Liver (tissue), 9 donors: ENCODE measurements around the gene TUBA4A. TPM values are rescaled to one million over a fixed set of nuclear protein-coding genes. Genes with fewer than 3 reads are reported as not detected.
A peak's percentile ranks its signal among the peaks of the same experiment; 100 is the strongest.

ENCODE experiments used
- DNase-seq: peaks from one replicate; pipeline ENCODE4 v3.0.0-alpha.2; 2017; ENCODE audit warnings: low spot score
- H3K27ac ChIP-seq, 2 donors: one replicate each; pipeline ENCODE4 v1.7.0; 2013; ENCODE audit warnings: inconsistent platforms in 2 of 2, low read length in 2 of 2, control low read depth in 1 of 2, low read depth in 1 of 2, mild to moderate bottlenecking in 1 of 2
- H3K27me3 ChIP-seq, 4 donors: one replicate each; pipeline versions ENCODE4 v1.6.1 to v1.7.0; 2013; ENCODE audit warnings: low read length in 3 of 4, inconsistent platforms in 1 of 4, mild to moderate bottlenecking in 1 of 4, moderate library complexity in 1 of 4; ENCODE audit not compliant: control insufficient read depth in 4 of 4, insufficient read depth in 4 of 4
- H3K36me3 ChIP-seq, 4 donors: one replicate each; pipeline versions ENCODE4 v1.6.1 to v1.7.0; 2013; ENCODE audit warnings: low read length in 3 of 4, mild to moderate bottlenecking in 3 of 4, low read depth in 1 of 4, moderate library complexity in 1 of 4; ENCODE audit not compliant: control insufficient read depth in 4 of 4, insufficient read depth in 3 of 4
- H3K4me1 ChIP-seq, 4 donors: one replicate each; pipeline versions ENCODE4 v1.6.1 to v1.7.0; 2013; ENCODE audit warnings: low read length in 3 of 4, mild to moderate bottlenecking in 3 of 4, moderate library complexity in 1 of 4; ENCODE audit not compliant: control insufficient read depth in 4 of 4, insufficient read depth in 4 of 4
- H3K4me3 ChIP-seq, 3 donors: one replicate each; pipeline versions ENCODE4 v1.6.1 to v1.7.0; 2013; ENCODE audit warnings: low read length in 3 of 3, control low read depth in 1 of 3, low read depth in 1 of 3, mild to moderate bottlenecking in 1 of 3
- H3K9ac ChIP-seq, 2 donors: one replicate each; pipeline ENCODE4 v1.7.0; 2013; ENCODE audit warnings: low read length in 2 of 2, mild to moderate bottlenecking in 2 of 2, moderate library complexity in 2 of 2, control low read depth in 1 of 2, low read depth in 1 of 2
- H3K9me3 ChIP-seq, 4 donors: one replicate each; pipeline versions ENCODE4 v1.6.1 to v1.7.0; 2013; ENCODE audit warnings: low read length in 3 of 4; ENCODE audit not compliant: control insufficient read depth in 4 of 4
- ATF3 ChIP-seq: IDR thresholded peaks from 2 replicates; pipeline ENCODE4 v1.6.1; 2016; ENCODE audit warnings: antibody characterized with exemption
- EGR1 ChIP-seq, 2 donors: IDR thresholded peaks; 2 replicates each; pipeline ENCODE4 v1.6.1; 2016 to 2018; ENCODE audit warnings: antibody characterized with exemption in 2 of 2, low read depth in 2 of 2
- FOXA1 ChIP-seq: IDR thresholded peaks from 2 replicates; pipeline ENCODE4 v1.6.1; 2016; ENCODE audit warnings: antibody characterized with exemption
- FOXA2 ChIP-seq: IDR thresholded peaks from 2 replicates; pipeline ENCODE4 v1.6.1; 2016; ENCODE audit warnings: antibody characterized with exemption
- GABPA ChIP-seq, 2 donors: IDR thresholded peaks in 1 of 2; conservative IDR thresholded peaks in 1 of 2; 2 replicates each; pipeline ENCODE4 v1.6.1; 2016; ENCODE audit warnings: antibody characterized with exemption in 2 of 2, mild to moderate bottlenecking in 1 of 2, moderate library complexity in 1 of 2
- HNF4A ChIP-seq, 2 donors: conservative IDR thresholded peaks; 2 replicates each; pipeline ENCODE4 v1.6.1; 2016; ENCODE audit warnings: antibody characterized with exemption in 2 of 2, mild to moderate bottlenecking in 2 of 2
- HNF4G ChIP-seq: IDR thresholded peaks from 2 replicates; pipeline ENCODE4 v1.6.1; 2016; ENCODE audit warnings: antibody characterized with exemption
- JUND ChIP-seq, 2 donors: IDR thresholded peaks; 2 replicates each; pipeline ENCODE4 v1.6.1; 2016; ENCODE audit warnings: antibody characterized with exemption in 2 of 2
- NR2F2 ChIP-seq: IDR thresholded peaks from 2 replicates; pipeline ENCODE4 v1.6.1; 2016; ENCODE audit warnings: antibody characterized with exemption
- RAD21 ChIP-seq, 2 donors: IDR thresholded peaks; 2 replicates each; pipeline ENCODE4 v1.6.1; 2016; ENCODE audit warnings: antibody characterized with exemption in 2 of 2, mild to moderate bottlenecking in 2 of 2
- RXRA ChIP-seq, 2 donors: IDR thresholded peaks; 2 replicates each; pipeline ENCODE4 v1.6.1; 2017 to 2018; ENCODE audit warnings: antibody characterized with exemption in 2 of 2, mild to moderate bottlenecking in 1 of 2
- SP1 ChIP-seq: IDR thresholded peaks from 2 replicates; pipeline ENCODE4 v1.6.1; 2018; ENCODE audit warnings: antibody characterized with exemption, mild to moderate bottlenecking
- TAF1 ChIP-seq: conservative IDR thresholded peaks from 2 replicates; pipeline ENCODE4 v1.6.1; 2016; ENCODE audit warnings: antibody characterized with exemption, mild to moderate bottlenecking
- YY1 ChIP-seq: IDR thresholded peaks from 2 replicates; pipeline ENCODE4 v1.6.1; 2016; ENCODE audit warnings: antibody characterized with exemption, mild to moderate bottlenecking
- WGBS: extraction: QIAGEN DNeasy Blood & Tissue Kit; methylation state at CpG from one replicate; pipeline ENCODE4 v1.1.7; 2013; 5-methylcytosine and 5-hydroxymethylcytosine counted together
- polyA plus RNA-seq, 2 donors: library from polyadenylated mRNA; stranded (reverse) in 1 of 2; unstranded in 1 of 2; fragments of 200-250 nt in 1 of 2; fragments of >200 nt in 1 of 2; fragmentation: Nextera tagmentation in 1 of 2; extraction: Ambion mirVana in 1 of 2; gene quantifications; one replicate each; pipeline versions ENCODE4 v1.2.1 to v1.2.3, GENCODE V29; 2013 to 2015
- total RNA-seq, 2 donors: library from RNA; depleted of rRNA; stranded (reverse); fragments of >200 nt; gene quantifications; one replicate each; pipeline ENCODE4 v1.2.3, GENCODE V29; 2014
- TF ChIP-seq, protein P1 (sequence below): IDR thresholded peaks from 2 replicates; pipeline ENCODE4 v1.6.1; 2016; ENCODE audit warnings: antibody characterized with exemption
- TF ChIP-seq, protein P2 (sequence below): IDR thresholded peaks from 2 replicates; pipeline ENCODE4 v1.6.1; 2016; ENCODE audit warnings: antibody characterized with exemption
- TF ChIP-seq, protein P3 (sequence below): IDR thresholded peaks from 2 replicates; pipeline ENCODE4 v1.6.1; 2016; ENCODE audit warnings: antibody characterized with exemption, mild to moderate bottlenecking
- TF ChIP-seq, protein P4 (sequence below): fragments of 150-350 bp; IDR thresholded peaks from 2 replicates; pipeline ENCODE4 v1.5.1; 2017; ENCODE audit warnings: improper control_type of control experiment, low read depth, low read length; ENCODE audit not compliant: missing input control
- donor health status: healthy.
- donor health status: healthy.
- donor health status: healthy.
- donor health status: healthy.
- donor health status: healthy.

The TUBA4A gene
- total and polyA plus RNA-seq, 4 donors = 16.2 to 63.1 (median 31.6) TPM

DNA sequence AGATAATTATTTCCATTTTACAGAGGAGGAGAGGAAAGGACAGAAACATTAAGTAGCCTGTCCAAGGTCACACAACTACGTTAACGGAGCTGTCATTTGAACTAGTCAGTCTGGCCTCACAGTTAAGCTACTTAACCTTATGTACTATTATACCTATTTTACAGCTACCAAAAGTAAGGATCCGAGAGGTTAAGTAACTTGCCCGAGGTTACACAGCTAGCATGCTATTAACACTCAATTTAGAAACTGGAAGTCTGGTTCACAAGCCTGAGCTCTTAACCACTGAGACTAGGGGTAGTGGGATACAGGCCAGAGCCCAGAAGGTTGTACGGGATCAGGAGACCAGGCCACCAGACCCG lies 8.9 kb downstream of the TUBA4A start:
- Histone ChIP-seq H3K36me3 (peaks cover 0 to 2% (median 0%) of the 10 kb centered on the region in 4 donors), H3K27me3 (no peaks in the 10 kb centered on the region), H3K27ac (peak overlapping the region; percentile 72 to 94), H3K4me3 (peak overlapping the region; percentile 70 to 95 (median 80)), H3K9ac (peak overlapping the region; percentile 2 to 97), H3K4me1 (peaks cover 9 to 57% (median 48%) of the 10 kb centered on the region in 4 donors), H3K9me3 (no peaks in the 10 kb centered on the region)
- WGBS = 41% methylated on average over 6 of the region's 6 CpGs
- no peak for DNase-seq
- TF ChIP-seq SP1 (no peak), ATF3 (no peak), HNF4G (no peak), TAF1 (no peak), EGR1 (IDR thresholded peaks at IDR 0.05; ENCODE audit: low read depth in 2 of 2) (no peak), RXRA (IDR thresholded peaks at IDR 0.05) (no peak), YY1 (no peak), FOXA1 (no peak), HNF4A (conservative IDR thresholded peaks at IDR 0.05) (no peak)

DNA sequence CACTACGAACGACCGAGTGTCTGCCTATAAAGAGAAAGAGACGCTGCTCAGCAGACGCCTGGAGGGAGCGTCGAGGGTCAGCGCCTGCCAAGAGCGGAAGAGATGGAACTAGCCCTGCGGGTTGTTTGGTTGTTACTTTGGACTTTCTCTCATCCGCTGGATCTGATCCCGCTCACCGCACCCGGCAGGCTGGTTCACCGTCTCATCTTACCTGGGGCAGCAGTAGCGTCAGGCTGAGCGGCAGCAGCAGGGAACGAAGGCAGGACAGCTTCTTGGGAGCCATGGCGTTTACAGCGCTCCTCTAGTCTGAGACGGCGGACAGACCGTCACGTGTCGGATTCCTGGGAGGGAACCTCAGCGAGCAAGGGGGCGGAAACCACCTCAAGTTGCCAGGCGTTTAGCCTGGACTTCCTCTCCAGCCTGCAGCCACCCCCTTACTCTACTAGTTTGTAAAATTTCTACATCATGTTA lies 10.4 kb downstream of the TUBA4A start:
- peak overlapping the region in 1 of 2 donors; percentile 68 for H3K9ac ChIP-seq
- H3K27ac ChIP-seq = peak overlapping the region; percentile 61 to 67
- H3K4me3 ChIP-seq = peak overlapping the region in 2 of 3 donors; percentile 10 to 28
- TF ChIP-seq ATF3 (no peak), FOXA2 (no peak), NR2F2 (no peak), GABPA (IDR thresholded peaks at IDR 0.05 in 1 of 2, conservative IDR thresholded peaks at IDR 0.05 in 1 of 2) (peak in 1 of 2 donors; percentile 14), RAD21 (IDR thresholded peaks at IDR 0.05) (peak in 1 of 2 donors; percentile 24), RXRA (IDR thresholded peaks at IDR 0.05) (peak in 1 of 2 donors; percentile 15), FOXA1 (no peak), YY1 (peak; percentile 39), TAF1 (no peak), SP1 (peak; percentile 71), HNF4G (peak; percentile 20), HNF4A (conservative IDR thresholded peaks at IDR 0.05) (peak; percentile 72 to 80), EGR1 (IDR thresholded peaks at IDR 0.05; ENCODE audit: low read depth in 2 of 2) (no peak), JUND (IDR thresholded peaks at IDR 0.05) (no peak)
- TF ChIP-seq, protein P1, sequence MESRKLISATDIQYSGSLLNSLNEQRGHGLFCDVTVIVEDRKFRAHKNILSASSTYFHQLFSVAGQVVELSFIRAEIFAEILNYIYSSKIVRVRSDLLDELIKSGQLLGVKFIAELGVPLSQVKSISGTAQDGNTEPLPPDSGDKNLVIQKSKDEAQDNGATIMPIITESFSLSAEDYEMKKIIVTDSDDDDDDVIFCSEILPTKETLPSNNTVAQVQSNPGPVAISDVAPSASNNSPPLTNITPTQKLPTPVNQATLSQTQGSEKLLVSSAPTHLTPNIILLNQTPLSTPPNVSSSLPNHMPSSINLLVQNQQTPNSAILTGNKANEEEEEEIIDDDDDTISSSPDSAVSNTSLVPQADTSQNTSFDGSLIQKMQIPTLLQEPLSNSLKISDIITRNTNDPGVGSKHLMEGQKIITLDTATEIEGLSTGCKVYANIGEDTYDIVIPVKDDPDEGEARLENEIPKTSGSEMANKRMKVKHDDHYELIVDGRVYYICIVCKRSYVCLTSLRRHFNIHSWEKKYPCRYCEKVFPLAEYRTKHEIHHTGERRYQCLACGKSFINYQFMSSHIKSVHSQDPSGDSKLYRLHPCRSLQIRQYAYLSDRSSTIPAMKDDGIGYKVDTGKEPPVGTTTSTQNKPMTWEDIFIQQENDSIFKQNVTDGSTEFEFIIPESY = no peak
- TF ChIP-seq, protein P2, sequence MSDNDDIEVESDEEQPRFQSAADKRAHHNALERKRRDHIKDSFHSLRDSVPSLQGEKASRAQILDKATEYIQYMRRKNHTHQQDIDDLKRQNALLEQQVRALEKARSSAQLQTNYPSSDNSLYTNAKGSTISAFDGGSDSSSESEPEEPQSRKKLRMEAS = no peak
- TF ChIP-seq, protein P3, sequence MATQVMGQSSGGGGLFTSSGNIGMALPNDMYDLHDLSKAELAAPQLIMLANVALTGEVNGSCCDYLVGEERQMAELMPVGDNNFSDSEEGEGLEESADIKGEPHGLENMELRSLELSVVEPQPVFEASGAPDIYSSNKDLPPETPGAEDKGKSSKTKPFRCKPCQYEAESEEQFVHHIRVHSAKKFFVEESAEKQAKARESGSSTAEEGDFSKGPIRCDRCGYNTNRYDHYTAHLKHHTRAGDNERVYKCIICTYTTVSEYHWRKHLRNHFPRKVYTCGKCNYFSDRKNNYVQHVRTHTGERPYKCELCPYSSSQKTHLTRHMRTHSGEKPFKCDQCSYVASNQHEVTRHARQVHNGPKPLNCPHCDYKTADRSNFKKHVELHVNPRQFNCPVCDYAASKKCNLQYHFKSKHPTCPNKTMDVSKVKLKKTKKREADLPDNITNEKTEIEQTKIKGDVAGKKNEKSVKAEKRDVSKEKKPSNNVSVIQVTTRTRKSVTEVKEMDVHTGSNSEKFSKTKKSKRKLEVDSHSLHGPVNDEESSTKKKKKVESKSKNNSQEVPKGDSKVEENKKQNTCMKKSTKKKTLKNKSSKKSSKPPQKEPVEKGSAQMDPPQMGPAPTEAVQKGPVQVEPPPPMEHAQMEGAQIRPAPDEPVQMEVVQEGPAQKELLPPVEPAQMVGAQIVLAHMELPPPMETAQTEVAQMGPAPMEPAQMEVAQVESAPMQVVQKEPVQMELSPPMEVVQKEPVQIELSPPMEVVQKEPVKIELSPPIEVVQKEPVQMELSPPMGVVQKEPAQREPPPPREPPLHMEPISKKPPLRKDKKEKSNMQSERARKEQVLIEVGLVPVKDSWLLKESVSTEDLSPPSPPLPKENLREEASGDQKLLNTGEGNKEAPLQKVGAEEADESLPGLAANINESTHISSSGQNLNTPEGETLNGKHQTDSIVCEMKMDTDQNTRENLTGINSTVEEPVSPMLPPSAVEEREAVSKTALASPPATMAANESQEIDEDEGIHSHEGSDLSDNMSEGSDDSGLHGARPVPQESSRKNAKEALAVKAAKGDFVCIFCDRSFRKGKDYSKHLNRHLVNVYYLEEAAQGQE = no peak
- TF ChIP-seq, protein P4, sequence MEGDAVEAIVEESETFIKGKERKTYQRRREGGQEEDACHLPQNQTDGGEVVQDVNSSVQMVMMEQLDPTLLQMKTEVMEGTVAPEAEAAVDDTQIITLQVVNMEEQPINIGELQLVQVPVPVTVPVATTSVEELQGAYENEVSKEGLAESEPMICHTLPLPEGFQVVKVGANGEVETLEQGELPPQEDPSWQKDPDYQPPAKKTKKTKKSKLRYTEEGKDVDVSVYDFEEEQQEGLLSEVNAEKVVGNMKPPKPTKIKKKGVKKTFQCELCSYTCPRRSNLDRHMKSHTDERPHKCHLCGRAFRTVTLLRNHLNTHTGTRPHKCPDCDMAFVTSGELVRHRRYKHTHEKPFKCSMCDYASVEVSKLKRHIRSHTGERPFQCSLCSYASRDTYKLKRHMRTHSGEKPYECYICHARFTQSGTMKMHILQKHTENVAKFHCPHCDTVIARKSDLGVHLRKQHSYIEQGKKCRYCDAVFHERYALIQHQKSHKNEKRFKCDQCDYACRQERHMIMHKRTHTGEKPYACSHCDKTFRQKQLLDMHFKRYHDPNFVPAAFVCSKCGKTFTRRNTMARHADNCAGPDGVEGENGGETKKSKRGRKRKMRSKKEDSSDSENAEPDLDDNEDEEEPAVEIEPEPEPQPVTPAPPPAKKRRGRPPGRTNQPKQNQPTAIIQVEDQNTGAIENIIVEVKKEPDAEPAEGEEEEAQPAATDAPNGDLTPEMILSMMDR = no peak
- DNase-seq = no peak
- 20% methylated on average over 28 of the region's 28 CpGs for WGBS
- peaks cover 0 to 10% (median 4%) of the 10 kb centered on the region in 4 donors for H3K36me3 ChIP-seq
- peaks cover 7 to 43% (median 34%) of the 10 kb centered on the region in 4 donors for H3K4me1 ChIP-seq
- no peaks in the 10 kb centered on the region for H3K9me3 ChIP-seq
- H3K27me3 ChIP-seq = no peaks in the 10 kb centered on the region
